Trophoblast cell (in vitro differentiated cells and primary cell): ENCODE results near the gene EPB41L4B.

ENCODE experiments used
- DNase-seq, 2 donors: peaks; one replicate each; pipeline ENCODE4 v3.0.0-alpha.2; 2016
- H2AFZ ChIP-seq: 2 replicates; pipeline ENCODE4 v1.6.1; 2013; ENCODE audit warnings: low read length, moderate library complexity, mild to moderate bottlenecking; ENCODE audit not compliant: insufficient read depth, poor library complexity
- H2AK5ac ChIP-seq: 2 replicates; pipeline ENCODE4 v1.6.1; 2013; ENCODE audit warnings: mild to moderate bottlenecking, low read length
- H2BK120ac ChIP-seq: 2 replicates; pipeline ENCODE4 v1.6.1; 2013; ENCODE audit warnings: low read length, mild to moderate bottlenecking, moderate library complexity; ENCODE audit not compliant: insufficient read depth, poor library complexity
- H2BK12ac ChIP-seq: 2 replicates; pipeline ENCODE4 v1.6.1; 2013; ENCODE audit warnings: mild to moderate bottlenecking, low read length, moderate library complexity
- H2BK5ac ChIP-seq: 2 replicates; pipeline ENCODE4 v1.6.1; 2013; ENCODE audit warnings: low read length, low read depth, moderate library complexity, mild to moderate bottlenecking; ENCODE audit not compliant: poor library complexity
- H3K14ac ChIP-seq: 2 replicates; pipeline ENCODE4 v1.6.1; 2013; ENCODE audit warnings: mild to moderate bottlenecking, low read length
- H3K18ac ChIP-seq: 2 replicates; pipeline ENCODE4 v1.6.1; 2013; ENCODE audit warnings: mild to moderate bottlenecking, low read length
- H3K23ac ChIP-seq: 2 replicates; pipeline ENCODE4 v1.6.1; 2013; ENCODE audit warnings: low read length
- H3K27ac ChIP-seq: 2 replicates; pipeline ENCODE4 v1.5.1; 2013; ENCODE audit warnings: low read depth, mild to moderate bottlenecking, inconsistent platforms, low read length, moderate library complexity
- H3K27me3 ChIP-seq: 2 replicates; pipeline ENCODE4 v1.6.1; 2013; ENCODE audit warnings: inconsistent platforms, mild to moderate bottlenecking, low read length, moderate library complexity; ENCODE audit not compliant: insufficient read depth
- H3K36me3 ChIP-seq, 2 experiments: 1 replicate in 1 of 2; 2 replicates in 1 of 2; pipeline ENCODE4 v1.6.1; 2013; ENCODE audit warnings: low read length in 2 of 2, mild to moderate bottlenecking in 2 of 2, moderate library complexity in 1 of 2; ENCODE audit not compliant: insufficient read depth in 2 of 2, control insufficient read depth in 1 of 2
- H3K4ac ChIP-seq: 2 replicates; pipeline ENCODE4 v1.6.1; 2013; ENCODE audit warnings: low read depth, mild to moderate bottlenecking, low read length, moderate library complexity
- H3K4me1 ChIP-seq, 2 experiments: 1 replicate in 1 of 2; 2 replicates in 1 of 2; pipeline ENCODE4 v1.6.1; 2013; ENCODE audit warnings: low read length in 2 of 2, mild to moderate bottlenecking in 2 of 2, moderate library complexity in 1 of 2; ENCODE audit not compliant: insufficient read depth in 2 of 2, control insufficient read depth in 1 of 2
- H3K4me2 ChIP-seq: 2 replicates; pipeline ENCODE4 v1.6.1; 2013; ENCODE audit warnings: inconsistent platforms, mild to moderate bottlenecking, low read length, moderate library complexity
- H3K4me3 ChIP-seq: 2 replicates; pipeline ENCODE4 v1.5.1; 2013; ENCODE audit warnings: mild to moderate bottlenecking, low read depth, low read length, inconsistent platforms
- H3K79me1 ChIP-seq: one replicate; pipeline ENCODE4 v1.6.1; 2013; ENCODE audit warnings: low read length
- H3K79me2 ChIP-seq: 2 replicates; pipeline ENCODE4 v1.6.1; 2013; ENCODE audit warnings: low read length, mild to moderate bottlenecking; ENCODE audit not compliant: control insufficient read depth, insufficient read depth, poor library complexity
- H3K9ac ChIP-seq: 2 replicates; pipeline ENCODE4 v1.6.1; 2013; ENCODE audit warnings: mild to moderate bottlenecking, low read length
- H3K9me3 ChIP-seq: 2 replicates; pipeline ENCODE4 v1.6.1; 2013; ENCODE audit warnings: low read depth, mild to moderate bottlenecking, control low read depth, inconsistent platforms, low read length; ENCODE audit not compliant: insufficient read depth
- H4K12ac ChIP-seq: 2 replicates; pipeline ENCODE4 v1.6.1; 2013; ENCODE audit warnings: low read depth, mild to moderate bottlenecking, low read length, moderate library complexity
- H4K8ac ChIP-seq: 2 replicates; pipeline ENCODE4 v1.6.1; 2013; ENCODE audit warnings: low read depth, mild to moderate bottlenecking, low read length, moderate library complexity
- H4K91ac ChIP-seq: one replicate; pipeline ENCODE4 v1.6.1; 2013; ENCODE audit warnings: low read depth, mild to moderate bottlenecking, low read length, moderate library complexity
- WGBS: extraction: QIAGEN DNeasy Blood & Tissue Kit; methylation state at CpG from one replicate; pipeline ENCODE4 v1.1.7; 2013; ENCODE audit warnings: missing lambda C conversion rate; ENCODE audit not compliant: insufficient read length, insufficient coverage; ENCODE audit errors: extremely low coverage; 5-methylcytosine and 5-hydroxymethylcytosine counted together

EPB41L4B gene

GRCh38 chr9:109245310-109245897 is 75.5 kb downstream of the EPB41L4B start:
- no peak overlapping the region for H4K8ac ChIP-seq
- H3K4me2 ChIP-seq: no peak overlapping the region
- no peak overlapping the region for H3K9ac ChIP-seq
- no peak overlapping the region for H2BK12ac ChIP-seq
- H3K23ac ChIP-seq: no peak overlapping the region
- H3K9me3 ChIP-seq: no peaks in the 10 kb centered on the region
- H2AK5ac ChIP-seq: no peak overlapping the region
- H3K4me1 ChIP-seq: peaks cover 0 to 5% of the 10 kb centered on the region in 2 experiments
- H3K18ac ChIP-seq: no peak overlapping the region
- no peak for DNase-seq
- WGBS: no CpG with 5 or more reads among the region's 6 CpGs
- no peak overlapping the region for H4K91ac ChIP-seq
- no peak overlapping the region for H2AFZ ChIP-seq
- no peak overlapping the region for H3K4me3 ChIP-seq
- no peaks in the 10 kb centered on the region for H3K79me1 ChIP-seq
- no peaks in the 10 kb centered on the region for H3K79me2 ChIP-seq
- H2BK120ac ChIP-seq: no peak overlapping the region
- H2BK5ac ChIP-seq: no peak overlapping the region
- no peaks in the 10 kb centered on the region for H3K27me3 ChIP-seq
- H3K27ac ChIP-seq: no peak overlapping the region
- H3K36me3 ChIP-seq: peaks cover 4% of the 10 kb centered on the region in 2 experiments
- H3K14ac ChIP-seq: no peak overlapping the region
- no peak overlapping the region for H4K12ac ChIP-seq
- no peak overlapping the region for H3K4ac ChIP-seq

- Histone ChIP-seq H3K4me2 (no peak overlapping the region), H3K27me3 (no peaks in the 10 kb centered on the region), H3K4me1 (peaks cover 0 to 2% of the 10 kb centered on the region in 2 experiments), H4K91ac (no peak overlapping the region), H3K23ac (no peak overlapping the region), H3K18ac (no peak overlapping the region), H2AK5ac (no peak overlapping the region), H3K36me3 (peaks cover 4 to 7% of the 10 kb centered on the region in 2 experiments), H3K4me3 (no peak overlapping the region), H2BK5ac (no peak overlapping the region), H3K79me1 (no peaks in the 10 kb centered on the region), H4K12ac (no peak overlapping the region), H3K9ac (no peak overlapping the region), H3K27ac (no peak overlapping the region), H2AFZ (no peak overlapping the region), H4K8ac (no peak overlapping the region), H2BK12ac (no peak overlapping the region), H3K4ac (no peak overlapping the region), H3K9me3 (no peaks in the 10 kb centered on the region), H3K14ac (no peak overlapping the region), H3K79me2 (no peaks in the 10 kb centered on the region), H2BK120ac (no peak overlapping the region)
- peak; percentile 69 to 90 for DNase-seq
- WGBS: no CpG with 5 or more reads among the region's 9 CpGs
These were observed 76.4 kb downstream of the EPB41L4B start for GRCh38 chr9:109244179-109245132.

GRCh38 chr9:109242741-109243140 is 78.1 kb downstream of the EPB41L4B start:
- Histone ChIP-seq H3K36me3 (peaks cover 4 to 11% of the 10 kb centered on the region in 2 experiments), H3K4ac (no peak overlapping the region)

GRCh38 chr9:109242014-109242413 is 78.8 kb downstream of the EPB41L4B start:
- Histone ChIP-seq H3K23ac (no peak overlapping the region), H3K4me3 (no peak overlapping the region), H3K18ac (no peak overlapping the region), H2BK120ac (no peak overlapping the region), H3K4ac (no peak overlapping the region), H2AFZ (no peak overlapping the region), H3K9ac (no peak overlapping the region), H3K14ac (no peak overlapping the region), H3K79me2 (no peaks in the 10 kb centered on the region), H3K27me3 (no peaks in the 10 kb centered on the region), H4K91ac (no peak overlapping the region), H4K12ac (no peak overlapping the region), H2AK5ac (no peak overlapping the region), H3K9me3 (peaks cover 1% of the 10 kb centered on the region), H3K27ac (no peak overlapping the region), H2BK5ac (no peak overlapping the region), H4K8ac (no peak overlapping the region), H3K79me1 (no peaks in the 10 kb centered on the region), H2BK12ac (no peak overlapping the region), H3K36me3 (peaks cover 4 to 15% of the 10 kb centered on the region in 2 experiments), H3K4me2 (no peak overlapping the region), H3K4me1 (peaks cover 0 to 2% of the 10 kb centered on the region in 2 experiments)
- no CpG with 5 or more reads among the region's 2 CpGs for WGBS
- DNase-seq: no peak

More at GRCh38 chr9:109242741-109243140, 78.1 kb downstream of the EPB41L4B start:
- H3K9ac ChIP-seq: no peak overlapping the region
- H2BK120ac ChIP-seq: no peak overlapping the region
- no peak overlapping the region for H3K23ac ChIP-seq
- no peaks in the 10 kb centered on the region for H3K79me2 ChIP-seq
- H3K9me3 ChIP-seq: no peaks in the 10 kb centered on the region
- no peak overlapping the region for H4K91ac ChIP-seq
- H3K27me3 ChIP-seq: no peaks in the 10 kb centered on the region
- no peak overlapping the region for H2AFZ ChIP-seq
- no peak overlapping the region for H4K8ac ChIP-seq
- no peak overlapping the region for H3K27ac ChIP-seq
- H2BK12ac ChIP-seq: no peak overlapping the region
- H3K4me1 ChIP-seq: peaks cover 0 to 2% of the 10 kb centered on the region in 2 experiments
- H2AK5ac ChIP-seq: no peak overlapping the region
- H4K12ac ChIP-seq: no peak overlapping the region
- H3K79me1 ChIP-seq: no peaks in the 10 kb centered on the region
- no CpG with 5 or more reads among the region's 2 CpGs for WGBS
- no peak overlapping the region for H3K18ac ChIP-seq
- DNase-seq: no peak
- no peak overlapping the region for H3K14ac ChIP-seq
- no peak overlapping the region for H3K4me2 ChIP-seq
- H3K4me3 ChIP-seq: no peak overlapping the region
- H2BK5ac ChIP-seq: no peak overlapping the region
